Fibroblast of skin of right quadriceps (primary cell): ENCODE data around the gene CRACDL.

Experiments used
- DNase-seq: peaks from one replicate; pipeline ENCODE4 v3.0.0-alpha.2; 2013

The CRACDL gene

DNA sequence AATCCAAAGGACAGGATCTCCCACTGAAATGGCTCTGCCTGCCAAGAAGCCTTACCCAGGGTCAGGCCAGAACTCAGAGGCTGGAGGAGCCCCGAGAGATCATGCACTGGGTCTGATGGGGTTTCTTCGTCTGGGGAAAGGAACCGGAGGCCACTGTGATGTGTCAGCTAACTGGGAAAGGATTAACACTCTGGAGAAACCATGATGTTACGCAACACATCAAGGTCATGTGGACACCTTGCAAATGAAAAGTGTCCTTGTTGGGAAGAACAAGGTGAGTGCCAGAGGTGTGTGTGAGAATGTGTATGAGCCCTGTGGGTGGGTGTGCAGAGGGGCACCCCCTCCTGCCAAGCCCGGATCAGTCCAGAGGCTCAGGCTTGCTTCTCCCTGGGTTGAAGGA, 86.9 kb downstream of the CRACDL start:
- DNase-seq, result no peak

DNA sequence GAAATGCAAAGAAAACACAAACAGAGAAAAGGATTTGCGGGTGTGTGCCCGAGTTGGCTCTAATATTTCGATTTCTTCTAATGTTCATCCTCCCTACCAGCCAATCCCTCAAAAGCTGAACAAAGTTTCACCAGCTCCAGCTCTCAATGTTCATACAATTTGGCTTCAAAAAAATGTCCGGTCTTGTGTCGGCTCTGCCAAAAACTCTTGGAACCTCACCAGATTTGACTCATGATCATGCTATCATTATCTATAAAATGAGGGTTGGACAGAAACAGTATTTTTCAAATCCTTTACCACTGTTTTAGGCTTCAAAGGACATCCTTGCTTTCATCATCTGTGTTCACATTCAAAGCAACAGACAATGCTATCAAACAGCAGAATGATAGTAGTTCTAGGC, 88.2 kb downstream of the CRACDL start:
- no peak for DNase-seq

DNA sequence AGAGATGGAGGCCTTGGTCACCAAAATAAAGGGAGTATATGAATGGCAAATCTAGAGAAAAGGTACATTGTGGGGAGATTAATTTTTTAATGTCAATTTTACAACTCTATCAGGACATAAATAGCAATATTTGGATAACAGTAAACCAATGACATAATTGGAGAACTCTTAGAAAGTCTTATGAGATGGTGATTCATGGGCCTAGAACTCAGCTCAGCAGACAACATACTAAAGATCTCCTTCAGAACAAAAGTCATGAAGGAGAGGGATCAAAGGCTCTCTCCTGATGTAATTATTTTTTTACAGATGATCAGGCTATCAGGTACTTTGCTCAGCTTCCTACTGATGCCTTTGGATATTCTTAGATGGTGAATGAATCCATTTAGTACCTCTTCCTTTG, 90.0 kb downstream of the CRACDL start:
- DNase-seq, result no peak

DNA sequence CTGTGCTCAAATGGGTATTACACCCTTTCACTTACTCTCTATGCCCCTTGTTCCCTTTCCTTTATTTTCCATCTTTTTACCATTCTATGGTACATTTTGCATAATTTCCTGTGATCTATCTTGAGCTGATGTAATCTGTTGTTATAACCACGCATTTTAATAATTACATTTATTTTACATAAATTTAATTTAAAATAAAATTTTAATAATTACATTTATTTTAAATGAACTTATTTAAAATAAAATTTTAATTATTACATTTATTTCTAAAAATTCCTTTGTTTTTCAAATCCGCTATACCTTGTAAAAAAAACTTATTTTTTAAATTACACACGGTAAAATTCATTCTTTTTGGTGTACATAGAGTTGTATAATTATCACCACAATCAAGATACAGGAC, 93.9 kb downstream of the CRACDL start:
- no peak for DNase-seq

DNA sequence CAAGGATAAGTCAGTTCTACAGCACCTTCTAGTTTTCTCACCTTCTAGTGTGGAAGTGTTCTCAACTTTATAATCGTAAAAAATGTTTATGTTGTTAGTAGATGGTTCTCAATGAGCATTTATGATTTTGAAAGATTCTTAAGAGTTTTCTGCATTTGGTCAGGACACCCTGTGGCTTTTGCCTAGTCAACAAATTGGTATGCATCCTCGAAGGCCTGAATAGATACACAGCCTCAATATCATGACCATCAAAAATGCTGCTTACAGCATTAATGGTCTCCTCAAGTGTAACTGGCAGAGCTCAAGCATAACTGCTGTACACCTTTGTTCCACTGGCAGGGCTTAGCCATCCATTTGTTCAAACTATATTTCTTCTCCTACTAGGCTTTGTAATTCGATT, 96.7 kb downstream of the CRACDL start:
- peak; percentile 60 for DNase-seq

DNA sequence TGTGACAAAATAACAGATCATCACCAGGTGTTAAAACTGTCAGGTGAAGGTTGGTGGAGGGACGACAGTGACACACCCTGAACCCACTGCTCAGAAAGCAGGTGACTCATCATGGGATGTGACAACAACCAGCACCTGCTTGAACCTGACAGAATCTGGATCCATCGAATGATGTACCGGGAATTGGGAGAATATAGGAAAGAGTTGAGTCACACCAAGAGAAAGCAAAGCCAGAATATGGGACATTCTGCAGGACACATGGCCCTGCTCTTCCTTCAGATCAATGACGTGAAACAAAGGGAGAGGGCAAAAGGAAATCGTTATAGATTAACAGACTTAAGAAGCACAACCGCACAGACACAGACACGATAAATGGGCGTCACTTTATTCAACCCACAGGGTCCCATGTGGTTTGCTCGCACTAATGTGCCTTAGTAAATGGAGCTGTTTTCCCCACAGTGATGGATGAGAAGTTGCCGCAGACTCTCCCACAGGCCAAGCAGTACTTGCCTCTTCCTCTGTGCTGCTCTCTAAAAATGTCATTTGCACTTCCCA, 100.1 kb downstream of the CRACDL start:
- no peak for DNase-seq

DNA sequence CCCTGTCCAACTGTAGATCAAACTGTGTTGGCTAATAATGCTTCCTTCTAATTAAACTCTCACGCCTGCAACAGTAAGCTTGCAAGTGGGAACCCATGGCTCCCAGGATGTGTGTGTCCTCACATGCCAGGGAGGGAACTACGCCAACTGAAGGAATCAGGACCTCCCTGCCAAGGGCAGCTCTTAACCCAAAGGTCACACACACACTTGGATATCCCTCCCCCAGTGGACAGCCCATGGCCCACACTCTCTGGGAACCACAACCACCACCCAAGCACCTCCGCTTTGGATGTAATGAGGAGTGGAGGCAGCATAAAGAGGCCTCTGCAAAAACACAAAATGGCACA, 102.1 kb downstream of the CRACDL start:
- no peak for DNase-seq

DNA sequence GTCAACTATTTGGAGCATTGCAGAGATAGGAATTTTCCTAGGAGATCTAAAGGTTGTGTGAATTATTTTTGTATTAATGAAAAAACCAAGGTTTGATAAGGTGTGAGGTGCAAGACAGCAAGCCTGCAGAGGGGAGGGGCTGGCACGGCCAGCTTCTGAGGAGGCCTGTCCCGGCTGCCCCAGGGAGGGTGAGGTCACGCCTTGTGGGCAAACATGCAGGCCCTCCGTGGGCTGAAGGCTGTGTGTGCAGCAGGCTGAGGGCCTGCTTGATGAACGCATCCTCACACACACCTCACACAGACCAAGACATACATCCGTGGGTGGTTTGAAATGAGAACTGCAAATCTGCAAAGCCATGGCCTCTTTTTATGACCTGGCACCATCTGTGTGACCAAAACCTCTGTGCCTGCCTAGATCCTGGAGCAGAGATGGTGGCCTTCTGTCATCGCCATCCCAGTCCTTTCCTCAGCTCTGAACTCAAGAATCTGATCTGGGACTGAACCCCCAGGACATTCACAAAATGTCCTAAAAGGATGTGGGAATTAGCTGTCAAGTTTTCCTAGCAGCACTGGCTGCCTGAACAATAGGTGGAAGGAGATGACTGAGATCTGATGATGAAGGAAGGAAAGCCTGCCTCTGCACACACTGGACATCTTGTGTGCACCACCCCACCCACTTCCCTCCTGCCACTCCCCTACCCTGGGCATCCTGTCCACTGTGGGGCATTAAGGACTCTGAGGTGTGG, 102.7 kb downstream of the CRACDL start:
- no peak for DNase-seq

DNA sequence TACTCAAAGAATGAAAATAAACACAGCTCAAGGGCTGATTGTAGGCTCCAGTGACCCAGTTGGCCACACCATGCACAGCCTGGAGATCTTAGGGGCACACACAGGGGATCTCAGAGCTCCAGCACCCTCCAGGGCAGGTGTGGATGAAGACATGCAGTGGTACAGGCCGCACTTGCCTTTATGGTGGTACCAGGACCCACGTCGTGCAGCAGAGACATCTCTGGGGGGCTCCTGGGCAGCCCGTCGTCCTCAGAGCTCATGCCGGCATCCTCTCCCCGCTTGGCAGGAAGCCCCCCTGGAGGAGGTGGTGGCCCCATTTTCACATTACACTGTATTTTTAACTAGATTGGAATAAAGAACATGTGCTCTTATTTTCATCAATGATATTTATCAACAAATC, 103.9 kb downstream of the CRACDL start:
- no peak for DNase-seq

DNA sequence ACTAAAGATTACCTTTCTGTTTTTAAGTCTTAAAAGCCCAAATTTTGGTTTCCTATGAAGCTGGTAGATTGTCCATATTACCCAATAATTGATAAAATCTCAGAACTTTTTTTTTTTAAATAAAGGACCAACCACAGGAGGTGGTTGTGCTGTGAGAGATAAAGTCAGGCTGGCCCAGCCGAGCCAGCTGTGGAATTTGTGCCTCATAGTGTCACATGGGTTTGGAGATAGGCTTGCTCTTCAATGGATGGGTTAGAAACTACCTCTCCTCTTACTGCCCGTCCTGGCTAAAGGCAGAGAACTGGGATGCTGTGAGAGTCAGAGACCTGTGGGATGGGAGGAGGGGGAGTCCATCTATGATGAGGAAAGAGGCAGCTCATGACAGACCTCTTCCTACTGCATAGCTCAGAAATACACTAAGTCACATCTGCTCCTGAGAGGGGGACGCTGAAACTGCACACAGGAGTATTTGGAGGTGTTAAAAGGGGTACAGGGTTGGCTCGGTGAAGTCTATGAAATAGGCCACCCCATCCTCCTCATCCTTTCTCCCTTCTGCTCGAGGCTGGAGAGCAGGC, 105.4 kb downstream of the CRACDL start:
- DNase-seq, result no peak

DNA sequence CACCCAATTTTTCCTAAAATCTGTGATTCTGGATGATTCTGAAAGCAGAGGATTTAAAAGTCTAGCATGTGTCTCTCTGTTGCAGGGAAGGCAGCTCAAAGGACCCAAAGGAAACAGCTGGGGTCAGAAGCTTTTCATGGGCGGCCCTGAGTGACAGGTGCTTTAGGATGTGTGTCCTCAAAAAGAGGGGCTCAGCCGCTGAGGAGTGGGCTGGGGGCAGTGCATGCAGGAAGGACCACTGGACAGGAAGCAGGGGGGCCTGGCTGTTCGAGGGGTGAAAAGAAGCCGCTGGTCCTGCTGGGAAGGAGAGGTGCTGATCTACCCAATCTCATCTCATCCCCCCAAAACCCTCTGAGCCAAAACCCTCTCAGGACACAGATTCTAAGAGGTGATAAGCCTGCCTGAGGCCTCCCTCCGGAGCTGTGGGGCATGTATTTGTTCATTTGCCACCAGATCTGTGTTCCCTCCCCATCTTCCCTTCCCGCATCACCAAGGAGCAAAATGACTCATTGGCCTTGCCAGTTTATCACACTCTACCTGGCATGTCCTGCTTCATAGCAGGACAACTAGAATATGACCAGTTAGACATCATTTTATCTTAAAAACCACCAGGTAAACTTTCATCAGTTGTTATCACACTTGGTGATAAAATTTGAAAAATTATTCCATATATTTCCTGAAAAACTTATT, 106.3 kb downstream of the CRACDL start:
- DNase-seq, result no peak

DNA sequence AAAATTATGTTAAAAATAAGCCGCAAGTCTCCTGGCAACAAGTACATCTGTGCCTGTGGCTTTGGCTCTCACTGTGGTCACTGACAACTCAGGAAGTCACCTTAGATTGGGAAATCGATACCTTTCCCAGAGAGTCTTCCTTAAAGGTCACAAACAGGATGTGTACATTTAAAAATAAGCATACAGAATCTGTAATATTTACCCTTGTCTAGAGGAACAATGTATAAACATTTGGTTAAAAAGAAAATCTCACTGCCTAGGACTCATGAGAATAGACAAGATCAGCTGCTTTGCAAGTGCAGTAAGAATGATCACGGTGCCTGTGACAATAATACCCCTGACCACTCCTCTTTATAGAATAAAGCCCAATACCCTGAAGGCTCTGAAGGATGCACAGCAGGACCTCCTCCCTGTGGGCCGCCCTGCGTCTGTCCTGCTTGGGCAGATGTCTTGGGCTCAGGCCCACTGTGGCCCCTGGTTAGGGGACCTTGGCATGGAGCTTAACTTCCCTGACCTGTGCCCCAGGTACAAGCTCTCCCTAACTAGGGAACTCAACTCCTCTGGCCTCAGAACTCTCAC, 107.1 kb downstream of the CRACDL start:
- no peak for DNase-seq

DNA sequence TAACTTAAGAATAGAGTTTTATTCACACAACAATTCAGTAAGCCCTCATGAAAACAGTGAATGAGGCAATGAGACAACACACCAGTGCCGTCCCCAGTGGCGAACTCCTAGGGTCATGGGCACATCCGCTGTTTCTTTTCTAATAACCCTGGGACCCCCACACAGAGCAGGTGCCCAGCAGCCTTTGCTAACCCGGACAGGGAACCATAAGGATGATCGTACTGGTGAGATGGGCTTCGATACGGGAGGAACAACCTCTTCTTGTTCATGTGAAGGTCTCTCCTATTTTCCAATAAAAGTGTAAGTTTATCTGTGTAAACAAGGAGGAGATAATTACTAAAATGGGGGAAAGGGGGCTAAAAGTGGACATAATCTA, 107.7 kb downstream of the CRACDL start:
- no peak for DNase-seq

DNA sequence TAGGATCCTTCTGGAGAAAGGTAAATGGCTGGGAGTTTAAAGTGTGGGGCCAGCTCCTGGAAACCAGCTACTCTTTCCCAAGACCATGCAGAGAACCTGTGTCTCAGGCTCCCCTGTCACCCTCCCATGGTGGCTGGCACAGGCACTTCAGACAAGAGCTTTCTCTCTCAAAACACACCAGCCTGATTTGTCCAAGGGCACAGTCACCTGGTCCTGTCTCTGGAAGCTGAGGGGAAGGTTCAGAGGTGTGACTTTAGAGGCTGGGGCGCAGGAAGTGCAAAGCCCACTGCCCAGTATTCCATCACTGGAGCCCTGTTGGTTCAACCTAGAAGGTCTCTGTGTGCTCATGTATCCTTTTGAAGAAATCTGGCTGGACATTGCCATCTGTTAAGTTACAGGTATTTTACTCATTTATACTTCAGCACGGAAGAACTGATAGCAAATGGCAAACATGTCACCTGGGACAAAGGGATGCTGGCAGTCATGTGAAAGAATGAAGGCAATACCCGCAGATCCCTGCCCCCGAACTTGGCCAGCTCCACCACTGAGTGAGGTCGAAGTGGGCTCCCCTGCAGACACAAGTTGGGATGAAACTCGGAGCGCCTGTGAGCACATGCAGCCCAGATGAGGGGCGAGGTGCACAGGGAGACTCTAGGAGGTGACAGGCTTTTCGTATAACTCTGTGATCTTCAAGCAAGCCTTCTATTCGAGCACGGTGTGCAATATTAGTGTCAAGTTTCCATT, 108.2 kb downstream of the CRACDL start:
- no peak for DNase-seq

DNA sequence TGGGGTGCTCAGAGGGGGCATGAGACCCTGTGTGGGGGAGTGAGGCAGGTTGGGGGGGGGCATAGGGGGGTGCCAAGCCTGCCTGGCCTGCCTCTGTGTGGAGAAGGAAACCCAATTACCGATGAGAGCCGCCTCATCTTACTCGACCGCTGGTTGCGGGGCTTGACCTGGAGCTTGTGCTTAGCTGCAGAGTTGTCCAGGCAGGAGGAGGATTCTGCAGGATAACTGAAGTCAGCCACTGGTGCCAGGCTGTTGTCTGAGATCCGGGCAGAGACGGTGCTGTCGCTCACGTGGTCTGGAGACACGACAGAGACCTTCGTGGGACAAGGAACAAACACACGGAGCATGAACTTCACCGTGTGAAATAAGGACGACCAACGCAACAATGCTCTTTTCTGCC, 109.2 kb downstream of the CRACDL start:
- DNase-seq, result no peak

DNA sequence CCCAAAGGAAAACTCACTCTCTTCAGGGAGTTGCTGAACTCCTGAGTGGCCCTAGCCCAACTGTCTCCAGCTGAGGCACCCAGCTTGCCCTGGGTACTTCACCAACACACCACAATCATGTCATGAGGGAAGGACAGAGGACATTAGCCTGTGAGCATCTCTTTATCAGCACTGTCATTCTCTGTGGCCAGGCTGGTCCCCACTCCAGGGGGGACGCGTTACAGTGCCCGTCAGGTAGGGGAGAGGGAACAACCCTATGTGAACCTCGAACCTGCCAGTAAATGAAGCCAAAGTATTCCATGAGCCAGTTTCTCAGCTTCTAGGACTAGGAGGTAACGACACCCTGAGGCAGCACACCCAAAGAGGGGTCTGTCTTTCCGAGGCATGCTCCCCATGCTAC, 110.2 kb downstream of the CRACDL start:
- no peak for DNase-seq

DNA sequence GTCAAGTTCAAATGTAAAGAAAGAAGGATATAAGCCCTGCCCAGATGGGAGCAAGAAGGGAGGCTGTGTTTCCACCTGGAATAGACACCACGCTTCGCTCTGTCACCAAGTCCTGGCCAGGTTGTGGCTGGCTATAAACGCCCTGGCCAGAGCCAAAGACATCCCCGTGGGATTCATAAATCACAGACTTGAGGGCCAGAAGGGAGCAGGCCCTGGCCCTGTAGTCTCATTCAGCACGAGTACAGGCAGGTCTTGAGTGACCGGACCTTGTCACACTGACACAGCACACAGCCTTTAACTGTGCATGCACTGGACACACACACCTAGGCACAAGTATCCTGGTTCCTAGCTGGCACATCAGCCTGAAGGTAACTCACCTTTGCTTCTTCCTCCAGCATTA, 110.6 kb downstream of the CRACDL start:
- DNase-seq, result no peak

DNA sequence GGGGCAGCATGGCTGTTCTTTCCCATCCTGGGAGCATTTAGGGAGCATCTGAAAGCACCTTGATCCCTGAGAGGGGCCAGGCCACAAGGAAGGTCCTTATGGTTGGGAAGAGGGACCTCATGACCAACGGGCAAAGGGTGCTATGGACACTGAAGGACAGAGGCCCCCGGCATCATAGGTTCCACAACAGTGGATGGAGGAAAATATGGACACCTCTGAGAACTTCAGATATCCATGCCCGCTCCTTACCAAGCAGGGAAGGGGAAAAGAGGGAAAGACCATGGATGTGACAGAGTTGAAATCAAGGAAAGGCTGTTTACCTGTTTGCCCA, 111.0 kb downstream of the CRACDL start:
- no peak for DNase-seq

DNA sequence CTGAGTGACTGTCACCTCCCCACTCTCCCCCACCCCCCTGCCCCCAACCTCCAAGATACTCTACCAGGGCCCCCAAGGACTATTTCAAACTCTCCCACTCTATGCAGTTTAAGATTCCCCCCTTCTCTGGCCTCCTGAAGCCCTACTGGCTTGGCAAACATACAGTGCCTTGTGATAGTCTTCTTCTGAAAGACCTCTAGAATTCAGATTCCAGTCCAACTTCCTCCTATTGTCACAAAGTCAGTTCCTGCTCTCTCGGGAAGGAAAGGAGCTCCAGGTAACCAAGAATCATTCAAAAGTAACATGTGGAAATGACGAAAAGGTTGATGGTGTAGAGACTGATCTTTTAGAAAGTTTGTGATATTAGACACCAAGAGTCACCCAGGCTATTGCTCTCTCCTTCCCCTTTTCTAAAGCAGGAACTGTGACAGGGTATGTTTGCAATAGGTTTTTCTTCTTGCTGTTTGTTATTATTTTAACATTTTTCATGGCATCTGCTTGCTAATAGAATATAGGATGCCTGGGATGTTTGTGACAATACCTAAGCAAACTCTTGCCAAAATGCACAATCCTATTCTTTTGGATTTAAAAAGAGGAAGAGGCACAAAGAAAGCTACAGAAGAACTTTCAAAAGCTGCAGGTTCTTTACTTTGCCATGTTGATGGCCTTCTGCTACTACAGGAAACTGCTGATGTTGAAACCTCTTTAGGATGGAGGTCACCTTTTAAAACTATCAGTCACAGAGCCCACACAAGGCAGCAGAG, 111.6 kb downstream of the CRACDL start:
- no peak for DNase-seq

DNA sequence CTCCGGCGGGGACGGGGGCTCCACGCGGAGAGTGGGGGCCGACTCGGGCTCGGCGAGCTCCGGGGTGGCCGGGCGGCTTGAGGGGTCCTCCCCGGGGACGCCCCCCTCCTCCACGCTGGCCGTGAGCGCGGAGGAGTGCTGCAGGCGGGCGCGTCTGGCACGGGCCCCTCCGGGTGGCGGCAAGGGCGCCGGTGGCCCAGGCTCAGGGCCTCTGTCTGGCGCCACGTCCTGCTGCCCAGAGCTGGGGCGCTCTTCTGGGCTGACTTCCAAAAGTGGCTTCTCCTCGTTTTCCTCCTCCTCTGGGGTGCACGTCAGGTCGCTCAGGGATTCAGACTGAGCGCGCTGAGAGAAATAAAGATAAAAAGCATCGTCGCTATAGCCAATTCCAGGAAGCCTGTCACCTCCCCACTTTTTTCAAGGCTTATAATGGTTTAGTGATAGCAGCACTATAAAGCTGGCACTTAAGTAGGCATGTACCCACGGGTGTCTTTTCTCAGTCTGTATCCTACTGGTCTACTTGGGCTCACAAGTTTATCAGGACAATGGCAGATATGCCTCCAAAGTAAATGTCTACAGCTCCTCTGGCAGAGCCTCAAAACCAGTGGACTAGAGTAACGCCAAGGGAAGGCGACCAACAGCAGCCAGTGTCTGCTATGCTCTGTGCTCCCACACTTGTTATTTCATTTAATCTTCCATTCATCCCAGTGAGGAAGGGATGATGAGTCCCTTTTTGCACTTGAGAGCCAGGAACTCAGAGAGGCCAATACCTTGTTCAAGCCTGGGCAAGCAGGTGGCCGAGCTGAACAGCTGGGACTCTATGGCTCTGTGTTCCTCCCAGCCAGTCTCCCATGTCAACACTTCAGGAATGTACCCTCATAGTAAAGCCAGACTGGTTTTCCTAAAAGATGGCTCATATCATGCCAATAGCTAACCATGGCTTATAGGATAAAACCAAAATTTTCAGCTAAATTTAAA, 112.5 kb downstream of the CRACDL start:
- no peak for DNase-seq
